Hepatocyte (in vitro differentiated cells): ENCODE data around the gene LRFN4.

Experiments used
- EZH2 ChIP-seq: fragments of 200-600 bp; sonication (generic); IDR thresholded peaks from 2 replicates; pipeline ENCODE4 v1.6.1; 2016; ENCODE audit warnings: antibody characterized with exemption, mild to moderate bottlenecking, borderline replicate concordance
- EZH2phosphoT487 ChIP-seq: fragments of 200-600 bp; sonication (generic); IDR thresholded peaks from one replicate; pipeline ENCODE4 v1.6.1; 2018; ENCODE audit warnings: antibody characterized with exemption, mild to moderate bottlenecking, low read depth, moderate library complexity; ENCODE audit not compliant: unreplicated experiment, severe bottlenecking
- TF ChIP-seq, protein P1 (sequence below): fragments of 200-600 bp; sonication (generic); IDR thresholded peaks from 2 replicates; pipeline ENCODE4 v1.5.1; 2016; ENCODE audit warnings: antibody characterized with exemption, mild to moderate bottlenecking; ENCODE audit not compliant: poor library complexity

- TF ChIP-seq, protein P1, sequence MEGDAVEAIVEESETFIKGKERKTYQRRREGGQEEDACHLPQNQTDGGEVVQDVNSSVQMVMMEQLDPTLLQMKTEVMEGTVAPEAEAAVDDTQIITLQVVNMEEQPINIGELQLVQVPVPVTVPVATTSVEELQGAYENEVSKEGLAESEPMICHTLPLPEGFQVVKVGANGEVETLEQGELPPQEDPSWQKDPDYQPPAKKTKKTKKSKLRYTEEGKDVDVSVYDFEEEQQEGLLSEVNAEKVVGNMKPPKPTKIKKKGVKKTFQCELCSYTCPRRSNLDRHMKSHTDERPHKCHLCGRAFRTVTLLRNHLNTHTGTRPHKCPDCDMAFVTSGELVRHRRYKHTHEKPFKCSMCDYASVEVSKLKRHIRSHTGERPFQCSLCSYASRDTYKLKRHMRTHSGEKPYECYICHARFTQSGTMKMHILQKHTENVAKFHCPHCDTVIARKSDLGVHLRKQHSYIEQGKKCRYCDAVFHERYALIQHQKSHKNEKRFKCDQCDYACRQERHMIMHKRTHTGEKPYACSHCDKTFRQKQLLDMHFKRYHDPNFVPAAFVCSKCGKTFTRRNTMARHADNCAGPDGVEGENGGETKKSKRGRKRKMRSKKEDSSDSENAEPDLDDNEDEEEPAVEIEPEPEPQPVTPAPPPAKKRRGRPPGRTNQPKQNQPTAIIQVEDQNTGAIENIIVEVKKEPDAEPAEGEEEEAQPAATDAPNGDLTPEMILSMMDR: no peak
- no peak for TF ChIP-seq EZH2
- no peak for TF ChIP-seq EZH2phosphoT487
Measured at GRCh38 chr11:66848671-66849500, 8.0 kb upstream of the LRFN4 start.
